Prostate gland (tissue), 2 donors: ENCODE results near the gene CCDC146. TPM values are rescaled to one million over a fixed set of nuclear protein-coding genes. Genes with fewer than 3 reads are reported as not detected.

ENCODE experiments used
- DNase-seq: peaks from one replicate; pipeline ENCODE4 v3.0.0-alpha.2; 2019; ENCODE audit warnings: low spot score
- H3K27ac ChIP-seq, 2 donors: fragments of 200-600 bp; sonication (generic); 2 replicates each; pipeline ENCODE4 v1.5.1; 2017 to 2019
- H3K27me3 ChIP-seq: fragments of 200-600 bp; sonication (generic); replicated peaks from 2 replicates; pipeline ENCODE4 v1.5.1; 2019; ENCODE audit not compliant: insufficient read depth
- H3K36me3 ChIP-seq, 2 donors: fragments of 200-600 bp; sonication (generic); 1 replicate in 1 of 2; 2 replicates in 1 of 2; pipeline versions ENCODE4 v1.5.1 to v1.8.1; 2017 to 2019
- H3K4me1 ChIP-seq: fragments of 200-600 bp; sonication (generic); replicated peaks from 2 replicates; pipeline ENCODE4 v1.5.1; 2019
- H3K4me3 ChIP-seq, 2 donors: fragments of 200-600 bp; sonication (generic); 2 replicates each; pipeline ENCODE4 v1.5.1; 2017 to 2019
- H3K9me3 ChIP-seq: fragments of 200-600 bp; sonication (generic); 2 replicates; pipeline ENCODE4 v1.5.1; 2017
- POLR2A ChIP-seq: fragments of 450-650 bp; IDR thresholded peaks from one replicate; pipeline ENCODE4 v1.6.1; 2016; ENCODE audit warnings: antibody characterized with exemption, mild to moderate bottlenecking
- POLR2AphosphoS5 ChIP-seq: sonication (generic); formaldehyde crosslinking; IDR thresholded peaks from one replicate; pipeline ENCODE4 v1.6.1; 2017; ENCODE audit warnings: antibody characterized with exemption
- WGBS: methylation state at CpG from one replicate; pipeline ENCODE4 v1.1.5; 2018; 5-methylcytosine and 5-hydroxymethylcytosine counted together
- intact Hi-C: fragments of 100-400 bp; cut with DNase I; formaldehyde crosslinking; loops from one replicate; pipeline ENCODE4 v1.14.2; 2022
- total RNA-seq, 2 donors: library from RNA; depleted of rRNA; stranded (reverse); fragments of >200 nt; gene quantifications; one replicate each; pipeline ENCODE4 v1.1.0, GENCODE V29; 2016
- TF ChIP-seq, protein P1 (sequence below), 4 experiments: fragments of 200-600 bp in 2 of 4; fragments of 450-650 bp in 2 of 4; sonication (generic) in 2 of 4; IDR thresholded peaks; 1 replicate in 3 of 4; 2 replicates in 1 of 4; pipeline ENCODE4 v1.5.1; 2016 to 2019; ENCODE audit warnings: antibody characterized with exemption in 4 of 4, mild to moderate bottlenecking in 2 of 4, moderate library complexity in 2 of 4

CCDC146 gene
- total RNA-seq, 2 donors from 2014 or later: 16.5 to 21.4 TPM

DNA sequence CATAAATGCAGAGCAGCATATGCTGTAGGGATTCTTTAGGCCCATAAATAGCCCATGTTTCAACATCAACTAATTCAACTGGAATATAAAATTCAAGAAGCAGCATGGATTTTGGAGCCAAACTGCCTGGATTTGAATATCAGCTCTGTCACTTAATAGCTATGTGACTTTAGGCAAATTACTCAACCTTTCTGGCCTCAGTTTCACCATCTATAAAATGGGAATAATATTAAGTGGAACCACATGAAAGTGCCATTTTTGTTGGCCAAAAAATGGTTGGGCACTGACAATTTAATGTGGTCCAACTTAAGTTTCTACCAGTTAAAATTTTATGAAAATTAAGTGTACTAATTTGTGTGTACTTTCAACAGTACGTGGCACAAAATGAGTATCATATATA is 195.6 kb downstream of the CCDC146 start:
- H3K4me3 ChIP-seq: no peak overlapping the region
- DNase-seq: no peak
- no peak overlapping the region for H3K27ac ChIP-seq
- H3K9me3 ChIP-seq: no peaks in the 10 kb centered on the region
- intact Hi-C loops: no loop called here
- no peaks in the 10 kb centered on the region for H3K36me3 ChIP-seq
- no peaks in the 10 kb centered on the region for H3K4me1 ChIP-seq
- WGBS: 95% methylated on average over 1 of the region's 1 CpG
- H3K27me3 ChIP-seq: no peaks in the 10 kb centered on the region
- TF ChIP-seq, protein P1, sequence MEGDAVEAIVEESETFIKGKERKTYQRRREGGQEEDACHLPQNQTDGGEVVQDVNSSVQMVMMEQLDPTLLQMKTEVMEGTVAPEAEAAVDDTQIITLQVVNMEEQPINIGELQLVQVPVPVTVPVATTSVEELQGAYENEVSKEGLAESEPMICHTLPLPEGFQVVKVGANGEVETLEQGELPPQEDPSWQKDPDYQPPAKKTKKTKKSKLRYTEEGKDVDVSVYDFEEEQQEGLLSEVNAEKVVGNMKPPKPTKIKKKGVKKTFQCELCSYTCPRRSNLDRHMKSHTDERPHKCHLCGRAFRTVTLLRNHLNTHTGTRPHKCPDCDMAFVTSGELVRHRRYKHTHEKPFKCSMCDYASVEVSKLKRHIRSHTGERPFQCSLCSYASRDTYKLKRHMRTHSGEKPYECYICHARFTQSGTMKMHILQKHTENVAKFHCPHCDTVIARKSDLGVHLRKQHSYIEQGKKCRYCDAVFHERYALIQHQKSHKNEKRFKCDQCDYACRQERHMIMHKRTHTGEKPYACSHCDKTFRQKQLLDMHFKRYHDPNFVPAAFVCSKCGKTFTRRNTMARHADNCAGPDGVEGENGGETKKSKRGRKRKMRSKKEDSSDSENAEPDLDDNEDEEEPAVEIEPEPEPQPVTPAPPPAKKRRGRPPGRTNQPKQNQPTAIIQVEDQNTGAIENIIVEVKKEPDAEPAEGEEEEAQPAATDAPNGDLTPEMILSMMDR (IDR thresholded peaks at IDR 0.05): no peak
- TF ChIP-seq POLR2AphosphoS5: no peak
- TF ChIP-seq POLR2A: no peak

DNA sequence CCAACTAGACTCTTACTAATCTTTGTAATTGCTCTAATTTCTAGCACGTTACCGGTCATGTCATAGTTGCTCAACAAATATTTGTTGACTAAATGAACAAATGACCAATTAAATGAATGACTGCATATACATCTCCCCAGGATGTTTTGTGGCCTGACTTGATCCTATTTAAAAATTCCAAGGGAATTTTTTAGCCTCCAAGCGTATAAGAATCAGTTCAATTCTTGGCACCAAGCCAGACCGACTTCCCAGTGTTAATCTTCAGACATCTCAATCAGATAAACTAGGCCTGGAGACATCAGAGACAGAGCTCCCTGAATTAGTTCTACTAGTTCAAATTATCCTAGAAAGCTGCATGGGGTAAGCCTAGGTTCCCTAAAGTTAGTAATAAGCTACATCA is 197.7 kb downstream of the CCDC146 start:
- 69% methylated on average over 4 of the region's 4 CpGs for WGBS
- Histone ChIP-seq H3K4me1 (no peaks in the 10 kb centered on the region), H3K9me3 (no peaks in the 10 kb centered on the region), H3K36me3 (no peaks in the 10 kb centered on the region), H3K4me3 (no peak overlapping the region), H3K27me3 (no peaks in the 10 kb centered on the region), H3K27ac (no peak overlapping the region)
- intact Hi-C loops: loop anchor here (10.0 kb wide), 1 partner anchor 195 kb away; the partner anchor contains the start of gene CCDC146
- DNase-seq: no peak
- TF ChIP-seq, protein P1 (IDR thresholded peaks at IDR 0.05): no peak
- TF ChIP-seq POLR2A (no peak), POLR2AphosphoS5 (no peak)

DNA sequence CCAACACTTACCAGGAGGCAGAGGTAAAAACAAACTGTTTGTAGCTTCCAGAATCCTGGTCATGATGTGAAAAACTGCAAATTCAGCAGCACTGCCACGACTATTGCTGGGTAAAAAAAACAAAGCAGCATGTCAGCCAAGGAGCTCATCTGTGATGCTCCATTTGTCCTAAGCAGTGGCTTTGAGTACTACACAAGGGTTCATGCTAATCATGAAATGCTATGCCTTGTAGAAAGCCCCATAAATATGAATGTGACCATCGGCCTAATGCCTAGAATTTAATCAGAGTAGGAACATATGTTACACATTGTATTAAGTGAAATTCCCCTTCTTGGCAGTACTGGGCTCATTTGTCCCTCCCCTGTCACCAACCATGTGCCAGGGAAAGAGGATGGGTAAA is 198.3 kb downstream of the CCDC146 start:
- Histone ChIP-seq H3K36me3 (no peaks in the 10 kb centered on the region), H3K9me3 (no peaks in the 10 kb centered on the region), H3K27ac (no peak overlapping the region), H3K4me3 (no peak overlapping the region), H3K27me3 (no peaks in the 10 kb centered on the region), H3K4me1 (no peaks in the 10 kb centered on the region)
- no peak for DNase-seq
- intact Hi-C loops: loop anchor here (10.0 kb wide), 1 partner anchor 196 kb away; the partner anchor contains the start of gene CCDC146
- TF ChIP-seq POLR2AphosphoS5 (no peak), POLR2A (no peak)
- TF ChIP-seq, protein P1 (IDR thresholded peaks at IDR 0.05): no peak
- WGBS: 57% methylated on average over 2 of the region's 2 CpGs

GRCh38 chr7:77321300-77321699 is 198.9 kb downstream of the CCDC146 start:
- intact Hi-C loops: loop anchor here (10.0 kb wide), 1 partner anchor 196 kb away; the partner anchor contains the start of gene CCDC146
- Histone ChIP-seq H3K36me3 (no peaks in the 10 kb centered on the region), H3K4me1 (no peaks in the 10 kb centered on the region), H3K27ac (no peak overlapping the region), H3K9me3 (no peaks in the 10 kb centered on the region), H3K27me3 (no peaks in the 10 kb centered on the region), H3K4me3 (no peak overlapping the region)
- TF ChIP-seq, protein P1 (IDR thresholded peaks at IDR 0.05): no peak
- DNase-seq: no peak
- 76% methylated on average over 2 of the region's 2 CpGs for WGBS

- DNase-seq: no peak
- 86% methylated on average over 3 of the region's 3 CpGs for WGBS
- intact Hi-C loops: loop anchor here (10.0 kb wide), 1 partner anchor 201 kb away; the partner anchor contains the start of gene CCDC146
- Histone ChIP-seq H3K9me3 (no peaks in the 10 kb centered on the region), H3K4me1 (no peaks in the 10 kb centered on the region), H3K27ac (no peak overlapping the region), H3K4me3 (no peak overlapping the region), H3K27me3 (no peaks in the 10 kb centered on the region), H3K36me3 (no peaks in the 10 kb centered on the region)
- no peak for TF ChIP-seq POLR2AphosphoS5
Measured at GRCh38 chr7:77326131-77326530, 203.7 kb downstream of the CCDC146 start.
